GM12873 (cell line): ENCODE results near the gene PRR23B.

Source experiments
- CTCF ChIP-seq: IDR thresholded peaks from 2 replicates; pipeline ENCODE4 v1.5.1; 2012; ENCODE audit warnings: low read depth, mild to moderate bottlenecking, moderate library complexity, low read length, control low read depth; ENCODE audit not compliant: insufficient read depth; ENCODE audit errors: missing control alignments

PRR23B gene

GRCh38 chr3:139032326-139033002 lies 11.7 kb upstream of the PRR23B start:
- no peak for TF ChIP-seq CTCF

GRCh38 chr3:139024968-139025367 lies 4.2 kb upstream of the PRR23B start:
- TF ChIP-seq CTCF, result no peak

GRCh38 chr3:139020036-139020867 lies 474 bp downstream of the PRR23B start:
- TF ChIP-seq CTCF, result no peak

GRCh38 chr3:139016430-139017048 lies 4.2 kb downstream of the PRR23B start:
- TF ChIP-seq CTCF, result no peak

- TF ChIP-seq CTCF, result no peak
These were observed 14.5 kb downstream of the PRR23B start, which contains the start of gene PRR23A for GRCh38 chr3:139006051-139006716. PRR23A (minus strand) TSS chr3:139006268; CDS start chr3:139006268, 0 bp downstream.

GRCh38 chr3:139005356-139005993 lies 15.3 kb downstream of the PRR23B start:
- no peak for TF ChIP-seq CTCF

GRCh38 chr3:138995706-138996105 lies 25.0 kb downstream of the PRR23B start:
- no peak for TF ChIP-seq CTCF
